Adrenal gland (tissue), 12 donors: Measurements from ENCODE around the gene CLEC3B. TPM values are rescaled to one million over a fixed set of nuclear protein-coding genes. Genes with fewer than 3 reads are reported as not detected.

Source experiments
- DNase-seq, 7 donors: peaks; one replicate each; pipeline ENCODE4 v3.0.0-alpha.2; 2019 to 2020
- H3K27ac ChIP-seq, 5 donors: fragments of 200-600 bp; sonication (generic) in 4 of 5; 1 replicate in 3 of 5; 2 replicates in 2 of 5; pipeline versions ENCODE4 v1.5.1 to v1.8.0; 2016 to 2020; ENCODE audit warnings: mild to moderate bottlenecking in 1 of 5
- H3K27me3 ChIP-seq: fragments of 200-600 bp; 2 replicates; pipeline ENCODE4 v1.8.0; 2021
- H3K36me3 ChIP-seq, 2 donors: fragments of 200-600 bp; replicated peaks in 1 of 2; 1 replicate in 1 of 2; 2 replicates in 1 of 2; pipeline versions ENCODE4 v1.5.1 to v1.8.0; 2018 to 2022
- H3K4me1 ChIP-seq, 2 donors: fragments of 200-600 bp; replicated peaks in 1 of 2; 1 replicate in 1 of 2; 2 replicates in 1 of 2; pipeline versions ENCODE4 v1.5.1 to v1.8.0; 2018 to 2021
- H3K4me3 ChIP-seq, 4 donors: fragments of 200-600 bp; sonication (generic) in 3 of 4; one replicate each; pipeline ENCODE4 v1.5.1; 2016 to 2018
- H3K9me3 ChIP-seq, 3 donors: fragments of 200-600 bp; sonication (generic) in 1 of 3; replicated peaks in 1 of 3; 1 replicate in 2 of 3; 2 replicates in 1 of 3; pipeline versions ENCODE4 v1.5.1 to v1.8.0; 2016 to 2021
- CTCF ChIP-seq, 6 experiments: fragments of 450-650 bp in 4 of 6; fragments of 200-600 bp in 2 of 6; sonication (generic) in 1 of 6; IDR thresholded peaks; 1 replicate in 5 of 6; 2 replicates in 1 of 6; pipeline versions ENCODE4 v1.5.1 to v1.8.0; 2016 to 2021; ENCODE audit warnings: antibody characterized with exemption in 6 of 6, mild to moderate bottlenecking in 2 of 6, moderate library complexity in 1 of 6
- POLR2A ChIP-seq, 2 donors: fragments of 450-650 bp; IDR thresholded peaks; one replicate each; pipeline ENCODE4 v1.6.1; 2017; ENCODE audit warnings: antibody characterized with exemption in 2 of 2, mild to moderate bottlenecking in 2 of 2, moderate library complexity in 1 of 2
- WGBS, 4 donors: extraction: QIAGEN DNeasy Blood & Tissue Kit in 2 of 4; methylation state at CpG; one replicate each; pipeline versions ENCODE4 v1.1.5 to v1.1.7; 2013 to 2017; 5-methylcytosine and 5-hydroxymethylcytosine counted together
- intact Hi-C, 2 donors: fragments of 100-400 bp; cut with DNase I; formaldehyde crosslinking; loops; one replicate each; pipeline versions ENCODE4 v1.14.1 to v1.15.0; 2022 to 2023
- polyA plus RNA-seq, 3 donors: library from polyadenylated mRNA; stranded (reverse); fragments of 200-250 nt in 2 of 3; fragments of 350-450 nt in 1 of 3; fragmentation: Illumina TruSeq in 1 of 3; extraction: RNeasy Lipid Tissue Mini Kit (QIAGEN cat#74804) in 1 of 3; gene quantifications; one replicate each; pipeline ENCODE4 v1.2.3, GENCODE V29; 2013 to 2014
- total RNA-seq, 9 donors: library from RNA; depleted of rRNA in 4 of 9; stranded (reverse); fragments of >200 nt in 4 of 9; fragments of 120-200 nt in 1 of 9; fragmentation: NEBNext Ultra II Directional in 1 of 9; extraction: Animal tissue kit (Norgen Biotek cat#: 25700) in 1 of 9; gene quantifications; one replicate each; pipeline versions ENCODE4 v1.1.0 to v1.2.4, GENCODE V29; 2013 to 2023
- donor health status: healthy with polysubstance abuse.
- donor health status: Bipolar disorder and iron deficiency.
- donor health status: DM: yes; HTN: yes; CAD: no.
- donor health status: DM: no; HTN: no; CAD: no.
- donor health status: DM: no; HTN: no; CAD: no.
- donor health status: DM: yes; HTN: yes; CAD: no.

Gene CLEC3B
- total and polyA plus RNA-seq, 12 donors = 5.1 to 251 (median 73.1) TPM

DNA sequence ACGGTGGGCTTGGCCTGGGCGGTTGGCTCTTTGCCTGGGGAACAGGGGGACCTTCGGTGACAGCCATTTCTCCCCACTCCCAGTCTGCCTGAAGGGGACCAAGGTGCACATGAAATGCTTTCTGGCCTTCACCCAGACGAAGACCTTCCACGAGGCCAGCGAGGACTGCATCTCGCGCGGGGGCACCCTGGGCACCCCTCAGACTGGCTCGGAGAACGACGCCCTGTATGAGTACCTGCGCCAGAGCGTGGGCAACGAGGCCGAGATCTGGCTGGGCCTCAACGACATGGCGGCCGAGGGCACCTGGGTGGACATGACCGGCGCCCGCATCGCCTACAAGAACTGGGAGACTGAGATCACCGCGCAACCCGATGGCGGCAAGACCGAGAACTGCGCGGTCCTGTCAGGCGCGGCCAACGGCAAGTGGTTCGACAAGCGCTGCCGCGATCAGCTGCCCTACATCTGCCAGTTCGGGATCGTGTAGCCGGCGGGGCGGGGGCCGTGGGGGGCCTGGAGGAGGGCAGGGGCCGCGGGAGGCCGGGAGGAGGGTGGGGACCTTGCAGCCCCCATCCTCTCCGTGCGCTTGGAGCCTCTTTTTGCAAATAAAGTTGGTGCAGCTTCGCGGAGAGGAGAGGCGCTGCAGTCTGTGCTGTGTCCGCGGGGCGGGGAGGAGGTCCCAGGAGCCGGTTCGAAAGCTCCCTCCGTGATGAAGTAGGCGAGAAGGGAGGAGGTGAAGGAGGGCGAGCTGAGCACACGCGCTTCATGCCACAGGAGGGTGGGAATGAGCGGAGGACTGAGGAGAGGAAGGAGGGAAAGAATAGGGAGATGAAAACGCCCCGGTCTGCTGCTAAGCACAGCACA lies 9.6 kb downstream of the CLEC3B start:
- Histone ChIP-seq H3K27me3 (no peaks in the 10 kb centered on the region), H3K36me3 (no peaks in the 10 kb centered on the region), H3K27ac (peak overlapping the region in 3 of 5 donors; percentile 25 to 84 (median 56)), H3K4me3 (peak overlapping the region in 1 of 4 donors; percentile 24), H3K9me3 (no peaks in the 10 kb centered on the region), H3K4me1 (peaks cover 0 to 30% of the 10 kb centered on the region in 2 donors)
- DNase-seq = peak in 5 of 7 donors; percentile 35 to 48 (median 37)
- WGBS, 4 donors = 24 to 34% (median 32%) methylated on average over 21 to 64 of the region's 64 CpGs
- intact Hi-C loops = loop anchor here (5.0 to 10.0 kb wide), 4 partner anchors 172 to 632 kb away; no protein-coding TSS in a partner anchor
- TF ChIP-seq POLR2A (IDR thresholded peaks at IDR 0.05) (no peak), CTCF (IDR thresholded peaks at IDR 0.05) (no peak)

GRCh38 chr3:45037720-45038455 lies 11.8 kb downstream of the CLEC3B start:
- Histone ChIP-seq H3K36me3 (no peaks in the 10 kb centered on the region), H3K4me3 (peak overlapping the region in 1 of 4 donors; percentile 13), H3K27ac (no peak overlapping the region), H3K4me1 (peaks cover 0 to 30% of the 10 kb centered on the region in 2 donors), H3K9me3 (no peaks in the 10 kb centered on the region), H3K27me3 (no peaks in the 10 kb centered on the region)
- DNase-seq = peak; percentile 92 to 99 (median 96)
- intact Hi-C loops = loop anchor here (5.0 to 10.0 kb wide), 4 partner anchors 169 to 629 kb away; no protein-coding TSS in a partner anchor
- TF ChIP-seq POLR2A (IDR thresholded peaks at IDR 0.05) (no peak), CTCF (IDR thresholded peaks at IDR 0.05) (peak; percentile 77 to 99 (median 98))
- WGBS, 4 donors = 2 to 4% (median 3%) methylated on average over 4 to 11 of the region's 11 CpGs

- intact Hi-C loops = loop anchor here (2.0 to 5.0 kb wide), 2 partner anchors 173 to 456 kb away; no protein-coding TSS in a partner anchor
- TF ChIP-seq CTCF (IDR thresholded peaks at IDR 0.05) = no peak
- TF ChIP-seq POLR2A (IDR thresholded peaks at IDR 0.05) = no peak
- no peak for DNase-seq
- 85 to 89% (median 87%) methylated on average over 2 of the region's 2 CpGs for WGBS, 4 donors
- Histone ChIP-seq H3K9me3 (no peaks in the 10 kb centered on the region), H3K36me3 (no peaks in the 10 kb centered on the region), H3K27ac (no peak overlapping the region), H3K4me1 (peaks cover 0 to 7% of the 10 kb centered on the region in 2 donors), H3K4me3 (no peak overlapping the region), H3K27me3 (no peaks in the 10 kb centered on the region)
Measured at GRCh38 chr3:45041666-45042065, 15.6 kb downstream of the CLEC3B start.

DNA sequence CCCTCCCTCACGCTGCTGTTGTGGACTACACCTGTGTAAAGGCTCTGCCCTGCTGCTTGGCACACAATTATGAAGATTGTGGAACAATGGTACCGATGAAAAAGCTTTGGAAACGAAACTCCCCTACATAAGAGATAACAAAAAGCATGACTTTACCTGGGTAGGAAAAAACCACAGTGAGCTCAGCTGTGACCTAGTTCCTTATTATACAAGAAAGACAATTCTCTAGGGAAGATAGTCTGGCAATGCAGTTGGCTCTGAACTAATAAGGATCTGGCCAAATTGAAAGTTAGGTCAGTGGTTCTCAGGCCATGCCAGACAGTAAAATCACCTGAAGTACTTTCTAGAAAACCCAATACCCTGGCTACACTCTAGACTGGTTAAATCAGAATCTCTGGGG lies 16.1 kb downstream of the CLEC3B start:
- Histone ChIP-seq H3K4me1 (peaks cover 0 to 3% of the 10 kb centered on the region in 2 donors), H3K27ac (no peak overlapping the region), H3K9me3 (no peaks in the 10 kb centered on the region), H3K27me3 (no peaks in the 10 kb centered on the region), H3K4me3 (no peak overlapping the region), H3K36me3 (no peaks in the 10 kb centered on the region)
- intact Hi-C loops = loop anchor here (2.0 to 5.0 kb wide), 2 partner anchors 173 to 455 kb away; no protein-coding TSS in a partner anchor
- TF ChIP-seq CTCF (IDR thresholded peaks at IDR 0.05) = no peak
- no peak for TF ChIP-seq POLR2A (IDR thresholded peaks at IDR 0.05)
- no peak for DNase-seq
- WGBS, 4 donors = 80 to 85% (median 83%) methylated on average over 3 of the region's 3 CpGs
